ENCODE results near the gene USP36. TPM values are rescaled to one million over a fixed set of nuclear protein-coding genes. Genes with fewer than 3 reads are reported as not detected.
"Not testable (repeated sequence)": the region's sequence is repeated elsewhere in the genome, so short reads cannot be mapped to it uniquely, and the experiment has no call there.

USP36 gene
- total RNA-seq, 1 donor from 2014 or later: 64.7 TPM

DNA sequence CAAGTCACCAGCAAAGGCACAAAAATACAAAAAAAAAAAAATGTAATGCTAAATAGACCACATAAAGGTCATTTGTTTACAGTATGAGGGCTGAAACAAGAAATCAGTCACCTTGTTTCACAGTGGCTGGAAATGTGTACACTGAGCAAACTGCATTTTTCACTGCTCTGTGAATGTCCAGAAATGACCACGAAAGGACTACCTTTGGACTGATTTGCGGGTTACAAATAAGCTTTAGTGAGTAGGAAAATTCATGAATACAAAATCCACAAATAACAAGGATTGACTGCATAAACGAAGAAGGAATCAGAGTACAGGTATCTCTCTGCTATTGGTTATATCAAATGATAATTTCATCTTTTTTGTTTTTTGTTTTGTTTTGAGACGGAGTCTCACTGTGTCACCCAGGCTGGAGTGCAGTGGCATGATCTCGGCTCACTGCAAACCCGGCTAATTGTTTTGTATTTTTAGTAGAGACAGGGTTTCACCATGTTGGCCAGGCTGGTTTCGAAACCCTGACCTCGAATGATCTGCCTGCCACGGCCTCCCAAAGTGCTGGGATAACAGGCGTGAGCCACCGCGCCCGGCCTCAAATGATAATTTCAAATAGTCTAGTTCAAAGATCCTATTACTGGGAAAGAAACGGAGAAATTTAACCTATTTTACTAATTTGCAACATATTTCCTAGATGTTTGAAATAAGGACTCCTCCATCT, 89.0 kb downstream of the USP36 start:
- TF ChIP-seq, protein P1, sequence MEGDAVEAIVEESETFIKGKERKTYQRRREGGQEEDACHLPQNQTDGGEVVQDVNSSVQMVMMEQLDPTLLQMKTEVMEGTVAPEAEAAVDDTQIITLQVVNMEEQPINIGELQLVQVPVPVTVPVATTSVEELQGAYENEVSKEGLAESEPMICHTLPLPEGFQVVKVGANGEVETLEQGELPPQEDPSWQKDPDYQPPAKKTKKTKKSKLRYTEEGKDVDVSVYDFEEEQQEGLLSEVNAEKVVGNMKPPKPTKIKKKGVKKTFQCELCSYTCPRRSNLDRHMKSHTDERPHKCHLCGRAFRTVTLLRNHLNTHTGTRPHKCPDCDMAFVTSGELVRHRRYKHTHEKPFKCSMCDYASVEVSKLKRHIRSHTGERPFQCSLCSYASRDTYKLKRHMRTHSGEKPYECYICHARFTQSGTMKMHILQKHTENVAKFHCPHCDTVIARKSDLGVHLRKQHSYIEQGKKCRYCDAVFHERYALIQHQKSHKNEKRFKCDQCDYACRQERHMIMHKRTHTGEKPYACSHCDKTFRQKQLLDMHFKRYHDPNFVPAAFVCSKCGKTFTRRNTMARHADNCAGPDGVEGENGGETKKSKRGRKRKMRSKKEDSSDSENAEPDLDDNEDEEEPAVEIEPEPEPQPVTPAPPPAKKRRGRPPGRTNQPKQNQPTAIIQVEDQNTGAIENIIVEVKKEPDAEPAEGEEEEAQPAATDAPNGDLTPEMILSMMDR (IDR thresholded peaks at IDR 0.05; ENCODE audit: insufficient read depth, low read length, poor library complexity, severe bottlenecking): no peak
- H3K4me3 ChIP-seq (ENCODE audit: low read depth, low read length): no peak overlapping the region
- no peak for DNase-seq (ENCODE audit: low read depth)
- H3K36me3 ChIP-seq (ENCODE audit: control insufficient read depth, insufficient read depth, low read length): no peaks in the 10 kb centered on the region
- H3K27me3 ChIP-seq (ENCODE audit: control insufficient read depth, insufficient read depth, low read length): no peaks in the 10 kb centered on the region

DNA sequence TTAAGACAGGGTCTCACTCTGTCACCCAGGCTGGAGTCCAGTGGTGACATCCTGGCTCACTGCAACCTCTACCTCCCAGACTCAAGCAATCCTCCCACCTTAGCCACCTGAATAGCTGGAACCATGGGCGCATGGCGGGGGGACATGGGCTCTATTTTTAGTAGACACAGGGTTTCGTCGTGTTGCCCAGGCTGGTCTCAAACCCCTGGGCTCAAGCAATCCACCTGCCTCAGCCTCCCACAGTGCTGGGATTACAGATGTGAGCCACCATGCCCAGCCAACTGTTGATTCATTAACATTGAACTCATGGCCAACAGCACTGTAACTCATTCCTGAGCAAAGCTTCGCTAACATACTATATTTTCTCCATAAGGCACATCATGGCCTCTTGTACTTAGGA, 89.6 kb downstream of the USP36 start:
- DNase-seq (ENCODE audit: low read depth); H3K4me3 ChIP-seq (ENCODE audit: low read depth, low read length): not testable (repeated sequence)

DNA sequence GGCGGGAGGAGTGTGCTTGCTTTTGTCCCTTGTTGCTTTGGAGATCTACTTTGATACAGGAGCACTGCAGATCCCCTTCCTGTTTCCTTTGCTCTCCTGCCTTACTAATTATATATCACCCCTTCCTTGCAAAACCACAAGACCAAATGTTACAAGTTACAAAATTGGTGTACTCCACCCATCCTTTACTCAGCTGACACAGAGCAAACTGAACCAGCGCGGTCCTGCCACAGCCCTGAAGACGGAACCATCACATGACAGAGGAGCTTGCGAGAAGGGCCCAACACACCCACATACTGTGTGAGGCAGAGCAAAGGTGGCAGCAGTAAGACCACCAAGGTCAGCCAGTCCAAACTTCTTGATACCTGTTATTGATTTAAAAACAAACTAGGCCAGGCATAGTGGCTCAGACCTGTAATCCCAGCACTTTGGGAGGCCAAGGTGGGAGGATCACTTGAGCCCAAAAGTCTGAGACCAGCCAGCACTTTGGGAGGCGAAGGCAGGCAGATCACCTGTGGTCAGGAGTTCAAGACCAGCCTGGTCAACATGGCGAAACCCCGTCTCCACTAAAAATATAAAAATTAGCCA, 91.8 kb downstream of the USP36 start:
- Histone ChIP-seq H3K4me3 (ENCODE audit: low read depth, low read length) (no peak overlapping the region), H3K36me3 (ENCODE audit: control insufficient read depth, insufficient read depth, low read length) (no peaks in the 10 kb centered on the region), H3K27me3 (ENCODE audit: control insufficient read depth, insufficient read depth, low read length) (no peaks in the 10 kb centered on the region)
- DNase-seq (ENCODE audit: low read depth): no peak
- TF ChIP-seq, protein P1 (IDR thresholded peaks at IDR 0.05; ENCODE audit: insufficient read depth, low read length, poor library complexity, severe bottlenecking): no peak

More for the DNA sequence above, 89.6 kb downstream of the USP36 start:
- not testable (repeated sequence) for H3K36me3 ChIP-seq (ENCODE audit: control insufficient read depth, insufficient read depth, low read length); H3K27me3 ChIP-seq (ENCODE audit: control insufficient read depth, insufficient read depth, low read length)

DNA sequence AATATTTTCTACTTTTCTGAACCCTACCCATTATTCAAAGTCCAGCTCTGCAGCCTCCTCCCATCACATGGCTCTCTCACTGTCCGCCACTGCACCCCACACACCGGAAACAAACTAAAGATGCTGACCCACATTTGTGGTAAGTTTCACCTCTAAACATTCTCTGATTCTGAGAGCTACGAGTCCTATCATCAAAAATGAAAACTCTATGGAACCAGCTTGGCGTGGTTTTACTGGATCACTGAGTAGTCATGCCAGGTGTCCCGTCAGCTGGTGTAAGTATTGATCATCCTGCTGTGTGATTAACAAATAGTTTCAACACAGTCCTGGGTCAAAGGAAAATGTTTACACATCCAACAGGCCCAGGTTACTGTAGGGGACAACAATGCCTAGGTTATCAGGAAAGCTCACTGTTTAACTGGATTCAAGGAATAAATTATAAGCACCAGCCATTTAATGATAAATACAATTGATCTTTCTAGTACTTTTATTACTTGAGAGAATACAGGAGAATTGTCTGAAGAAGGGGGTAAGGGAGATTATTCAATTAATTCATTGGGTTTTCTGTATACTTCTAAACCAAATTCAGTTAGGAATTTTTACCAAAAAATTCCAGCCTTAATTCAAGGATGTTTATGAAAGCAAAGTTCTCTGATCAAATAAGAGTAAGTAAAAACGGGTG, 92.4 kb downstream of the USP36 start:
- DNase-seq (ENCODE audit: low read depth): no peak
- no peak overlapping the region for H3K4me3 ChIP-seq (ENCODE audit: low read depth, low read length)
- no peaks in the 10 kb centered on the region for H3K36me3 ChIP-seq (ENCODE audit: control insufficient read depth, insufficient read depth, low read length)
- no peaks in the 10 kb centered on the region for H3K27me3 ChIP-seq (ENCODE audit: control insufficient read depth, insufficient read depth, low read length)
- TF ChIP-seq, protein P1 (IDR thresholded peaks at IDR 0.05; ENCODE audit: insufficient read depth, low read length, poor library complexity, severe bottlenecking): no peak

DNA sequence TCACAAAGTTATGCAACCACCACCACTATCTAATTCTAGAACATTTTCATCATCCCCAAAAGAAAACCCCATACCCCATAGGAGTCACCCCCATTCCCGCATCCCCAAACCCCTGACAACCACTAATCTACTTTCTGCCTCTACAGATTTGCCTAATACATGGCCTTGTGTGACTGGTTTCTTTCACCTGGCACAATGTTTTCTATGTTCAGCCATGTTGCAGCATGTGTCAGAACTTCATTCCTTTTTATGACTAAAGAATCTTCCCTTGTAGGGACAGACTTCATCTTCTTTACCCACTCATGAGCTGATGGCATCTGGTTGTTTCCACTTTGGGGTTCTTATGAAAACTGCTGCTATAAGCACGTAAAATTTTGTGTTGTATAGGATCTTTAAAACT, 93.1 kb downstream of the USP36 start:
- Histone ChIP-seq H3K4me3 (ENCODE audit: low read depth, low read length) (no peak overlapping the region), H3K36me3 (ENCODE audit: control insufficient read depth, insufficient read depth, low read length) (no peaks in the 10 kb centered on the region), H3K27me3 (ENCODE audit: control insufficient read depth, insufficient read depth, low read length) (no peaks in the 10 kb centered on the region)
- TF ChIP-seq, protein P1 (IDR thresholded peaks at IDR 0.05; ENCODE audit: insufficient read depth, low read length, poor library complexity, severe bottlenecking): no peak
- no peak for DNase-seq (ENCODE audit: low read depth)

DNA sequence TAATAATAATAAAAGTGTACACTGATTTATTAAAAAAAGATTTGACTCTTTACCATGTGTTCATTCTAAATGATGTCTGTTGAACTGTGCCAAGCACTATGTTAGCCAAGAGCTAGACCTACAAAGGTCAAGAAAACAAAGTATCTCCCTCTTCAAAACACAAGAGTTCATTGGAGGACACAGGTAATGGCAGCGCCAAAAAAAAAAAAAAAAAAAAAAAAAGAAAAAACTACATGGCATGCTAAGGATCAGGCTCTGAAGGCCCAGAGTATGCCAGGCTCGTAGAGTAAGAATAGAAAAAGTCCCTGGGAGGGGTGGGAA, 93.7 kb downstream of the USP36 start:
- DNase-seq (ENCODE audit: low read depth): no peak
- no peaks in the 10 kb centered on the region for H3K36me3 ChIP-seq (ENCODE audit: control insufficient read depth, insufficient read depth, low read length)
- TF ChIP-seq, protein P1 (IDR thresholded peaks at IDR 0.05; ENCODE audit: insufficient read depth, low read length, poor library complexity, severe bottlenecking): no peak
- no peak overlapping the region for H3K4me3 ChIP-seq (ENCODE audit: low read depth, low read length)
- no peaks in the 10 kb centered on the region for H3K27me3 ChIP-seq (ENCODE audit: control insufficient read depth, insufficient read depth, low read length)
